H1 (cell line): Measurements from ENCODE around the gene PRRX1. TPM values are rescaled to one million over a fixed set of nuclear protein-coding genes. Genes with fewer than 3 reads are reported as not detected.

ENCODE experiments used
- BACH1 ChIP-seq: IDR thresholded peaks from 2 replicates; pipeline ENCODE4 v1.6.1; 2012; ENCODE audit warnings: low read length, improper control_type of control experiment
- CHD2 ChIP-seq: IDR thresholded peaks from 2 replicates; pipeline ENCODE4 v1.6.1; 2012; ENCODE audit warnings: low read length, improper control_type of control experiment
- EZH2 ChIP-seq: fragments of 200-600 bp; sonication (generic); IDR thresholded peaks from 2 replicates; pipeline ENCODE4 v1.7.1; 2012; ENCODE audit warnings: low read depth, mild to moderate bottlenecking, moderate library complexity, low read length, inconsistent platforms; ENCODE audit not compliant: severe bottlenecking
- GABPA ChIP-seq: IDR thresholded peaks from 2 replicates; pipeline ENCODE4 v1.6.1; 2011; ENCODE audit warnings: mild to moderate bottlenecking, low read length, moderate library complexity, borderline replicate concordance; ENCODE audit not compliant: insufficient read depth
- RXRA ChIP-seq: IDR thresholded peaks from 2 replicates; pipeline ENCODE4 v1.6.1; 2011; ENCODE audit warnings: low read depth, mild to moderate bottlenecking, low read length, moderate library complexity; ENCODE audit not compliant: insufficient read depth
- TEAD4 ChIP-seq: IDR thresholded peaks from 2 replicates; pipeline ENCODE4 v1.6.1; 2012; ENCODE audit warnings: low read depth, low read length, inconsistent platforms, mixed read lengths
- polyA plus RNA-seq, 7 experiments: library from polyadenylated mRNA; depleted of rRNA in 3 of 7; stranded (reverse) in 5 of 7; unstranded in 2 of 7; fragments of >200 nt in 5 of 7; fragments of 200-250 nt in 2 of 7; gene quantifications; 1 replicate in 5 of 7; 2 replicates in 1 of 7; 4 replicates in 1 of 7; pipeline versions ENCODE4 v1.2.1 to v1.2.3, GENCODE V29; 2011 to 2013; ENCODE audit warnings: missing spikeins in 2 of 7, mixed read lengths in 2 of 7
- total RNA-seq: library from RNA; stranded (reverse); fragmentation: NEBNext Ultra II Directional; extraction: Animal tissue kit (Norgen Biotek cat#: 25700); gene quantifications from 2 replicates; pipeline ENCODE4 v1.2.1, GENCODE V29; 2021
- TF ChIP-seq, protein P1 (sequence below): IDR thresholded peaks from 2 replicates; pipeline ENCODE4 v1.6.1; 2012; ENCODE audit warnings: inconsistent platforms

PRRX1 gene
- total and polyA plus RNA-seq, 2 of the 8 experiments (the other 6 are each of a cell fraction or from before 2014, with no cell fraction given), result not detected

DNA sequence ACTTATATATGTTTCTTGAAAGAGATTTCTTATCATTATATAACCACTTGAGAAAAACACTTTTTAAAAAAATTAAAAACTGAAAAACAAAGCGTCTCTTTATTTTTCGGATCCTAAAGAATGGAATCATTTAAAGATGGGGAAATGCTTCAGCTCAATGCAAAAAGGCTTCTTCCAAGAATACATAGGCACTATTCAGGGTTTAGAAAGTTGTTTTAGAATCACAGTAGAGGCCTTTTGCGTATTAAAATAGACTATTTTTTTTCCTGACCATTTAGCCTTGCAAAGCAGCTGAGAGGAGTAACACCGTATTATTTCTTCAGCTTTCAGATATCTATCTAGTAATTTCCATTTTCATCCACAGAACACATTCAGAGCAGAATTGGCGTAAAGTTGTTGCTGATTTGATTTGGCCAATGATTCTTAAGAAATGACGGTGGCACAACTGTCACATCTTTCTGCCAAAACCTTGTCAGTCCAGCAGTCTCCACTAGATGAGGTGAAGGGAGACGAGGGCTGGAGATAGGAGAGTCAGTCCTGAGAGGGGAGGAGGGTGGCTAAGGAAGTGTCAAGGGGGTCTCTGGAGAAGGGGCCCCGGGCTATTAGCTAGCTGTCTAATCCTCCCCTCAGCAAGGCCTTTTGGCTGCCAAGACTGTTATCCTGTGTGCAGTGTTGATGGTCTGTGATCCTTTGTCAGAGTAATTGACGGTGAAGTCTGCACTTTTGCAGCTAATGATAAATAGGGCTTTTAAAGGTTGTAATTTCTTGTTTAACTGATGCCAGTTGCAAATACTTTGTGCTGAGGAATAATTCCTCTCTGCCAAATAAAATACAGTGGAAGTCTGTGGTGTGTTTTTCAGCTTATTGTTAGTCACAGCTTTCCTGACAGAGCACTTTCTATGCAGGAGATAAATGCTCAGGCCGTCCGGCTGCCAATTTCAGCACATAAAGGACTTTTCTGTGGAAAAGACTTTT is 34.7 kb downstream of the PRRX1 start (continued):
- TF ChIP-seq EZH2 (no peak), TEAD4 (no peak), GABPA (no peak), BACH1 (no peak), CHD2 (no peak), RXRA (no peak)
- TF ChIP-seq, protein P1, sequence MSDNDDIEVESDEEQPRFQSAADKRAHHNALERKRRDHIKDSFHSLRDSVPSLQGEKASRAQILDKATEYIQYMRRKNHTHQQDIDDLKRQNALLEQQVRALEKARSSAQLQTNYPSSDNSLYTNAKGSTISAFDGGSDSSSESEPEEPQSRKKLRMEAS, result no peak
